Stimulated activated naive CD4-positive, alpha-beta T cell treated with Interleukin-2 at 50 U/mL for 16 hours (primary cell): ENCODE measurements around the gene RAMP3.
"Not testable (repeated sequence)": the region's sequence is repeated elsewhere in the genome, so short reads cannot be mapped to it uniquely, and the experiment has no call there.

Source experiments
- DNase-seq: peaks from one replicate; lab custom pipeline; 2025; lab: John Stamatoyannopoulos, UW

RAMP3 gene

GRCh38 chr7:45157286-45157652 lies 322 bp upstream of the RAMP3 start:
- no peak for DNase-seq

GRCh38 chr7:45158471-45158870 lies 880 bp downstream of the RAMP3 start:
- no peak for DNase-seq

- no peak for DNase-seq
These were observed 1.7 kb downstream of the RAMP3 start for GRCh38 chr7:45159296-45159695.

GRCh38 chr7:45160417-45160881 lies 2.9 kb downstream of the RAMP3 start:
- DNase-seq = no peak

- no peak for DNase-seq
These were observed 3.5 kb downstream of the RAMP3 start for GRCh38 chr7:45161138-45161537.

GRCh38 chr7:45161842-45162241 lies 4.3 kb downstream of the RAMP3 start:
- DNase-seq = no peak

GRCh38 chr7:45162311-45162845 lies 4.8 kb downstream of the RAMP3 start:
- no peak for DNase-seq

- no peak for DNase-seq
These were observed 5.5 kb downstream of the RAMP3 start for GRCh38 chr7:45162943-45163691.

GRCh38 chr7:45163692-45164052 lies 6.1 kb downstream of the RAMP3 start:
- no peak for DNase-seq

- not testable (repeated sequence) for DNase-seq
These were observed 6.7 kb downstream of the RAMP3 start for GRCh38 chr7:45164271-45164670.

- no peak for DNase-seq
These were observed 8.3 kb downstream of the RAMP3 start for GRCh38 chr7:45165857-45166256.

- DNase-seq = no peak
These were observed 14.4 kb downstream of the RAMP3 start for GRCh38 chr7:45171946-45172345.

GRCh38 chr7:45173596-45174327 lies 16.2 kb downstream of the RAMP3 start:
- DNase-seq = no peak

GRCh38 chr7:45174328-45174610 lies 16.7 kb downstream of the RAMP3 start:
- no peak for DNase-seq

GRCh38 chr7:45174966-45175765 lies 17.6 kb downstream of the RAMP3 start:
- DNase-seq = no peak

GRCh38 chr7:45176091-45176490 lies 18.5 kb downstream of the RAMP3 start:
- DNase-seq = no peak

- no peak for DNase-seq
These were observed 19.5 kb downstream of the RAMP3 start for GRCh38 chr7:45176886-45177731.

- no peak for DNase-seq
These were observed 20.2 kb downstream of the RAMP3 start for GRCh38 chr7:45177801-45178200.

- no peak for DNase-seq
These were observed 20.9 kb downstream of the RAMP3 start for GRCh38 chr7:45178241-45179225.

GRCh38 chr7:45179666-45180065 lies 22.1 kb downstream of the RAMP3 start:
- no peak for DNase-seq
